Measurements from ENCODE around the gene SLC22A5.

- TF ChIP-seq CTCF (IDR thresholded peaks at IDR 0.05) (no peak), POLR2A (IDR thresholded peaks at IDR 0.05) (no peak)
These were observed 49.5 kb upstream of the SLC22A5 start for GRCh38 chr5:132319975-132320374.

Data from heart left ventricle (tissue), 13 donors.